Activated CD8-positive, alpha-beta memory T cell treated with anti-CD3 and anti-CD28 coated beads, Interleukin-2, amount 50 U/mL, for 1 hour (primary cell): ENCODE measurements around the gene CELA2A.
"Not testable (repeated sequence)": the region's sequence is repeated elsewhere in the genome, so short reads cannot be mapped to it uniquely, and the experiment has no call there.

ENCODE experiments used
- DNase-seq: peaks from one replicate; pipeline ENCODE4 v3.0.0-alpha.2; 2020; ENCODE audit errors: extremely low read depth

Gene CELA2A

DNA sequence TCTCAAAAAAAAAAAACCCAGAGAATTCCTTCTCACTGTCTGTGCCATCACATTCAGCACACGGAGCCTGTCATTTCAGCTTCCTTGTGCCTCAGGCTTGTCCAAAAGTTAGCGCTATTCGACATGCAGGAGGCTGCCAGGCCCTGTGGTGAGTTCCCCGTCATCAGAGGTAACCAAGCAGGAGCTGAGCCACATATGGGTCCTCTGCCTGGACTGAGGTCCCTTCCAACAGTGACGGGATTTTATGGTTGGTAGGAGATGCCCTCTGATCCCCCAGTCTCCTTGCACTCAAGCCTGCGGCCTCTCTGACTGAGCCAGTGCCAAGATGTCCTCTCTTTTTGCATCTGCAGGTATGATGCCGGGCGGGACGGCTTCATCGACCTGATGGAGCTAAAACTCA lies 31.0 kb upstream of the CELA2A start:
- DNase-seq = no peak

DNA sequence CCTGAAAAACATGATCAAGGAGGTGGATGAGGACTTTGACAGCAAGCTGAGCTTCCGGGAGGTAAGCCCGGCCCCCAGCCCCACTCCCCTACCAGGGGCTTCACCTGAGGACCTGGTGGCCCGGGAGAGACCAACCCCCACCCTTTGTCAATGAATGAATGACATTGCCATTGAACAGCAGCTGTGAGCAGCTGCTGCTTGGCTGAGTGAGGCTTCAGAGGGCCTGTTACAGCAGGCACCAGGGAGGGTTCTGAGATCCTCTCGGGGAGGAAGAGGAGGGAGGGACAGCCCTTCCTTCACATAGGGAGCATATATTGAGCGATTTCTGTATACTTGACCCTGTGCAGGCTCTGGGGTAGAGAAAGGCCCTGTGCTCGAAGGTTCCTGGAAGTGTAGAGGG lies 30.6 kb upstream of the CELA2A start:
- no peak for DNase-seq

DNA sequence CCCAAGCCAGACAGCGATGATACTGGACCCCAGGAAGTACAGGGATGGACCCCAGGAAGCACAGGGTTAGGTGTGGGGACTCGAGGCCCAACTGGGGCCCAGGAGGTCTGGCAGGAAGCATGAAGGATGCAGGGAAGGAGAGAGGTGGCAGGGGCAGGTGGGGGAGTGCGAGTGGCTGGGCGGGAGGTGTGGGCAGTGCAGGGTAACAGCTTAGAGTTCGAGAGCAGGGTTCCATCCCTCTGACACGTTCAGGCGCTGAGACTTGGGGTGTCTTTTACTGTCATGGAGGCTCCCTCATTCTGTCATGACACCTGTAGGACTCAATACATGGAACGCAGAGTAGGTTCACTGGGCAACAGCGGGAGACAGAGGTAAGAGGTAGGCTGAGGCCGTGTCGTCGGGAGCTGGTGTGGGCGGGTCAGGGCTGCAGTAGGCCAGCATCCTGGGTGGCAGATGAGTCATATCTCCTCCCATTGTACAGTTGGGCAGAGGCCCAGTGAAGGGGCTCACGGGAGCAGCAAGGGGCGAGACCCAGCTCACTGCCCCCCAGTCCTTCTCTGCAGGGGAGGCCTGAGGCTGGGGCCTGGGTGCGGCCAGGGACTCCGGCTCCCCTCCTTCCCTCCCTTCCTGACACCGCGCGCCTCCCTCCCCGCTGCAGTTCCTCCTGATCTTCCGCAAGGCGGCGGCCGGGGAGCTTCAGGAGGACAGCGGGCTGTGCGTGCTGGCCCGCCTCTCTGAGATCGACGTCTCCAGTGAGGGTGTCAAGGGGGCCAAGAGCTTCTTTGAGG lies 29.8 kb upstream of the CELA2A start:
- no peak for DNase-seq

DNA sequence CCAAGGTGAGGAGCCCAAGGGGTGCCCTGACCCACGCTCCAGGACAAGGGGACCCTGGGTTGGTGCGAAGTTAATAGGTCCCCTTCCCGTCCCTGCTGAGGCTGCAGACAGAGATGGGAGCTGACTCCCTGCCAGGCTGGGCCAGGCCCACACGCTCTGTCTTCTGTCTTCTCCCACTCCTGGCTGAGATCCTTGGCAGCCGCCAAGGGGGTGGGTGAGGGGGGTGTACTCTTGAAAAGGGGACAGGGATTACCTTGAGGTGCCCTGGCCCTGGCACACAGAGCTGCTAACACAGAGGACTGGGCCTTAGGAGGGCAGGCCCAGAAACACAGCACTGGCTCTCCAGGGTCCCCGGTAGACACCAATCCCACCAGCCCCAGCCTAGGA lies 29.3 kb upstream of the CELA2A start:
- no peak for DNase-seq

DNA sequence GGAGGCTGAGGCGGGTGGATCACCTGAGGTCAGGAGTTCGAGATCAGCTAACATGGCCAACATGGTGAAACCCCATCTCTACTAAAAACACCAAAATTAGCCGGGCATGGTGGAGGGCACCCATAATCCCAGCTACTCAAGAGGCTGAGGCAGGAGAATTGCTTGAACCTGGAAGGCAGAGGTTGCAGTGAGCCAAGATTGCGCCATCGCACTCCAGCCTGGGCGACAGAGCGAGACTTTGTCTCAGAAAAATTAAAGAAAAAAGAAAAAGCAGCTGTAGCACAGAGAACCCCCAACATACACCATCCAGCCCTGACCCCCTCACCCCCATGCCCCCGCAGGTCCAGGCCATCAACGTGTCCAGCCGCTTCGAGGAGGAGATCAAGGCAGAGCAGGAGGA lies 28.3 kb upstream of the CELA2A start:
- DNase-seq = not testable (repeated sequence)

DNA sequence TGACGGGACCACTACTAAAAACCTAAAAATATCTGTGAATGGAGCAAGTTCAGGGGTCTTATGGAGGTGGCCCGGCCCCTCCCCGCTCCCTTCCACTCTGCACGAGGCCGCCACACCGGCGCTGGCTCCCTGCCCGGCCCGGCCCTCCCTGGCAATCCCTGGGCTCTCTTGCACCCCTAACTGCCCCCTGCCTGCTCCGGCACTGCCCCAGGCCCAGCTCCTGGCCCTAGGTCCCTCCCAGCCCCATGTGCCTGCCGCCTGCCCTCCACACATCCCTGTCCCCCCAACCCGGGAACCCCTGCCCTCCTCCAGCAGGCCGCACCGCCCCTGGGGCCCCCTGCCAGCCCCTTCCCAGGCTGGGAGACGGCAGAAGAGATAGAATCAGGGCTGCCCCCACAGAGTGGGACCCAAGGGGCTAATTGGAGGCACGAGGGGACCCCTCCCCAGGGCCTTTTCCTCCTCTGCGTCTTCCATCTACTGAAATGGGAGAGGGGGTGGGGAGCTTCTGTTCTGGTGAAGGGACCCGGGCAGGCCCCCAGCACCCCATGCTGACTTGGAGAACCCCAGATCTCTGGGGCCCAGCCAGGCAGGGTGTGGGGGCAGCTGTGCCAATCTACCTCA lies 27.6 kb upstream of the CELA2A start:
- DNase-seq = no peak

DNA sequence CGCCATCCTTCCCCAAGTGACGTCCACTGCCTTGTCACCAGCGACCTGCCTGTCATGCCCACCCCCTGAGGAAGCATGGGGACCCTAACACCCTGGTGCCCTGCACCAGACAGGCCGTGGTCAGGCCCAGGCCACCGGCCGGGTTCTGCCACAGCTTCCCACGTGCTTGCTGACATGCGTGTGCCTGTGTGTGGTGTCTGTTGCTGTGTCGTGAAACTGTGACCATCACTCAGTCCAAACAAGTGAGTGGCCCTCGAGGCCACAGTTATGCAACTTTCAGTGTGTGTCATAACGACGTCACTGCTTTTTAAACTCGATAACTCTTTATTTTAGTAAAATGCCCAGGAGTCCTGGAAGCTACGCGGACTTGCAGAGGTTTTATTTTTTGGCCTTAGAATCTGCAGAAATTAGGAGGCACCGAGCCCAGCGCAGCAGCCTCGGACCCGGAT lies 26.8 kb upstream of the CELA2A start:
- DNase-seq = no peak

DNA sequence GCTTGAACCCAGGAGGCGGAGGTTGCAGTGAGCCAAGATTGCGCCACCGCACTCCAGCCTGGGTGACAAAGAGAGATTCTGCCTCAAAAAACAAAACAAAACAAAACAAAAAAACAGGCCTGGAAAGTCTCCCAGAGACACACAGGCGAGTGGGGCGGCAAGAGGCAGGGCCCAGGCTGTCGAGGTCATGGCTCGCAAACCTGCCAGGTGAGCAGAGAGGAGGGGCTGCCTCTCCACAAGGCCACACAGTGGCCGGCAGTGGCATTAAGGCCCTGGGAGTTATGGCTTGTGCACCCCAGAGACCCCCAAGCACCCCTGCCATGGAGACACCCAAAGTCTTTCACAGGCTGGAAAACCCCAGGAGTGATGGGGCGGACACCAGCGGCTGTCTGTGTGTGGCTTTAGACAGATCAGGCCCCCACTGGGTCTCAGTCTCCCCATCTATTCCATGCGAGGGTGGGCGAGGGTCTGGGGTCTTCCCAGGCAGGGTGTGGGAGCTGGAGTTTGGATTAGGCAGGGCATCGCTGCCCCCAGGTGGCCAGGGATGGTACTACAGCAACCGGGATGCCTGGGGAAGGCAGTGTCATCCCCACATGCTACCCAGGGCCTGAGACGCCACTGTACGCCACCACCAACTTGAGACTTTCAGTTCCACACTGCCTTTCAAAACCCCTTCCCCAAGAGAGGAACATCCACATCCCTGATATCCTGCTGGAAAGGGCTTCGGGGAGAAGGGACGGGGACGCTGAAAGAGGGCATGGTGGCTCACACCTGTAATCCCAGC lies 25.6 kb upstream of the CELA2A start:
- no peak for DNase-seq

DNA sequence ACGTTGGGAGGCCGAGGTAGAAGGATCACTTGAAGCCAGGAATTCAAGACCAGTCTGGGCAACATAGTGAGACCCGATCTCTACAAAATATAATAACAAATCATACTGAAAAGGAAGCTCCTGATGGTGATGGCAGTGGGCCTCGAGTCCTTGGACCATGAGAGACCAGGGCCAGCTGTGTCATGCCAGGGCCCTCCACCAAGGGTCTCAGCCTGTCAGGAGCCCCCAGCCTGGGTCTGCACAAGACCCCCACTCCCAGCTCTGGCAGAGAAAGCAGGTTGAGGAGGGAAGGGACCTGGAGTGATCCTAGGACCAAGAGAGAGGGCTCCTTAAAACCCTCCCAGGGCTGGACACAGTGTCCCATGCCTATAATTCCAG lies 25.0 kb upstream of the CELA2A start:
- DNase-seq = no peak

DNA sequence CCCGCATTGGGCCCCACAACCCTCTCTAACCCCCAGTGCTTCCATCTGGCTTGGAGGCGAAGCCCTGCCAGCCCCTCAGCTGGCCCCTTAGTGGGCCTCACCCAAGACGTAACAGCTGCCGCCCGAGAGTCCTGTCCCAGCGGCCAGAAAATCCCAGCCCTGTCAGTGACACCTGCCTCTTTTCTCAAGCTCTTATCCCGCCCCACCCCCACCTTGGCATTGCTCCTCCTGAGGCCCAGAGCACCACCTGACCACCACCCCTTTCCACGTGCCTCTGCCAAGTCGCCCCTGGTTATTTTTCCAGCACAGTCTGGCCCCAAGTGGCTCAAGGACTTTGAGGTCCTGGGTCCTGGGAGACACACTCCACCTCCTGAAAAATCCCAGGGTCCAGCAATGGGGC lies 24.2 kb upstream of the CELA2A start:
- no peak for DNase-seq

DNA sequence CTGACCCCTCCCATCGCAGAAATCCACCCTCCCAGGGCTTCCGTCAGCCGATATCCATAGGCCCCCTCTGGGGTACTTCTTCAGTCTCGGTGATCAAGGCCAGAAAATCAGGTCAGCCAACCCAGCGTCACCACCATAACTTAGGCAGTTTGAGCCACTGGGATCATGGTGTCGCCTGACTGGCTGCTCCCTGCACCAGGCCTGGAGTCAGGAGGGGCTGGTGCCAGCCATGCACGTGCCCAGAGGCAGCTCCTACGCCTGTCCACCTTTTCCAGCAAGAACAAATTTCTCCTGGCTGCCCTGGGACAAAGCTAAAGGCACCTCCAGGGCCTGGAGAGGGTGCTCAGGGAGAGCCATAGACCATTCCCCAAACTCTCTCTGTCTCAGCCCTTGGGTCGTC lies 23.1 kb upstream of the CELA2A start:
- DNase-seq = no peak

DNA sequence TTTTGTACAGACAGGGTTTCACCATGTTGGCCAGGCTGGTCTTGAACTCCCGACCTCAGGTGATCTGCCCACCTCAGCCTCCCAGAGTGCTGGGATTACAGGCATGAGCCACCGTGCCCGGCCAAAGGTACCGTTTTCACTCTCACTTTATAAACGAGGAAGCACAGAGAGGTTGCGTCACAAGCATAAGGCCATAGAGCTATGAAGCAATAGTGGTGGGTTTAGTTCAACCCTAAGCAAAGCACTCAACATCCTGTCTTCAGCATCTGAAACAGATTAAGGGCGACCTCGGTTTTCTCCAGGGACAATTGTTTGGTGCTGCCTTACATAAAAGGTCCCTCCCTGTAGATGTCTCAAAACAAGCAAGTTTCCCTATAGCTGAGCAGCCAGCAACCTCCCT lies 21.8 kb upstream of the CELA2A start:
- DNase-seq = not testable (repeated sequence)

DNA sequence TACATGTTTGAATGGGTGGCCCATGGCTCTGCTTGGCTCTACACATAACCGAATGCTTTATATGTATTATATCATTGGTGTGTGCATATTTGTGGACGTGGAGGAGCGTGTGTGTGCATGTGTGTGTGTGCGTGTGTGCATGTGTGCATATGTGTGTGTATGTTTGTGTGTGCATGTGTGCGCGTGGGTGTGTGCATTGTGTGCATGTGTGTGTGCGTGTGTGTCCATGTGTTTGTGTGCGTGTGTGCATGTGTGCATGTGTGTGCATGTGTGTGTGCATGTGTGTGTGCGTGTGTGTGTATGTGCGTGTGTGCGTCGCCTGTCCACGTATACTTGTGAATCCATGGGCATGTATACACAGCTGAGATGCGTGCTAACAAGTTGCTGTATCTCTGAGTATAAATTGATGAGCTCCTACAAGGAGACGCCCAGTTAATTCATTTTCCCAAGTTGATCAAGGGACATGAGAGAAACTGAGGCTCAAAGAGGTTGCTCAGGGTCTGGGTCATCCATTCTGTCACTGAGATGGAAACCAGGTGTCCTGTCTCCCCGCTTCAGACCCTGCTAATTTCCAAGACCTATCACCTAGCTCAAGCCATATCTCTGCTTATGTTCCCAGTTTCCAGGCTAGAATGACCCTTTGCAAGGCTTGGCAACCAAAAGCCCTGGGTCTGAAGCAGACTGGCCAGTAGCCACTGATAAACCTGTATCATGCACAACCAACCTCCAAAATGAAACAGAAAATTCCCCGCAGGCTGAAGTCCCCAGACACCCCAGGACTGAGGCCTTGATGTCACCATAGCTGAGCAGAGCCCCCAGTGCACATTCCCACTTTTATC lies 21.1 kb upstream of the CELA2A start:
- DNase-seq = no peak

DNA sequence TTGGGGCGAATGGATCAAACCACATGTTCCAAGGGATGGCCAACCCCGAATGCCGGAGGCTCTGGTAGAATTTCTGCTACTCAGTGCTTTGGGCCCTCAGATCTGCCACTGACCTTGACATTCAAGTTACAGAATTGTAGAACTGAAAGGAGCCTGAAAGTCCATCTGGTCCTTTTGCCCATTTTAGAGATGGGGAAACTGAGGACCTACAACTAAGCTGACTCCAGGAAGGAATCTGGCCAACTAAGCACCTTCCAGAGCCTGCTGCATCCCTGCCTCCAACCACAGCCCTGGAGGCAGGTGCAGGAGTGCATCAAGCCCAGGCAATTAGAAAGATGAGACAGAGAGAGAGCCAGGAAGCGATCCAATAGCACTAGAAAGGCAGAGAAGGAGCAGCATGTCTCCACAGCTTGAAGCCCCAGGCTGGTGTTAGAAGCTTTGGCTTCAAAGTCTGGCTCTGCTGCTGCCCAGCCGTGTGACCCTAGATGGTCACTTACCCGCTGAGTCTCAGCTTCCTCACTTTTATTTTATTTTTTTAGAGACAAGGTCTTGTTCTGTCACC lies 19.6 kb upstream of the CELA2A start:
- DNase-seq = no peak

DNA sequence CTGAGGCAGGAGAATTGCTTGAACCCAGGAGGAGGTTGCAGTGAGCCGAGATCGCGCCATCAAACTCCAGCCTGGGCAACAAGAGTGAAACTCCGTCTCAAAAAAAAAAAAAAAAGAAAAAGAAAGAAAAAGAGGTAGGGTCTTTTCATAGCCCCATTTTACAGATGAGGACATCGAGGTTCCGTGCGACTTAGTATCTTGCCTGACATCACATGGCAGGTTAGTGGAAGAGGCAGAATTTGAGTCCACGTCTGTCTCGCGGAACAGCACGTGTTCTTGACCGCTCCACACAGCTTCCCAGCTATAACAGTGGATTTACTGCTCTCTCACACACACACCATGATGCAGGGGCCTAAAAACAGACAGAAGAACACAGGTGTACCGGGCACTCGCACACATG lies 17.2 kb upstream of the CELA2A start:
- DNase-seq = no peak

DNA sequence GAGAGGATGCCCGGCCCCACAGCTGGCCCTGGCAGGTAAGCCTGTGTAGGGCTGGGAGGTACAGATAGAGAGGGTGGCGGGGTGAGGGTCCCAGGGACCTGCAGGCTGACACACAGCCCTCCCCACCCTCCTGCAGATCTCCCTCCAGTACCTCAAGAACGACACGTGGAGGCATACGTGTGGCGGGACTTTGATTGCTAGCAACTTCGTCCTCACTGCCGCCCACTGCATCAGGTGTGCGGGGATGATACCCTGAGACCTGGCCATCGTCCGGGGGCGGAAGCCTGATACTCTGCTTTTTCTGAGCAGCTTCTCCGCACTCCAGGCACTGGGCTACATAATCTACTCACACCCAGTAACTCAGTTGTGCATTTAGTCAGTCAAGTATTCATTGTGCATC lies 16.2 kb upstream of the CELA2A start:
- DNase-seq = no peak

DNA sequence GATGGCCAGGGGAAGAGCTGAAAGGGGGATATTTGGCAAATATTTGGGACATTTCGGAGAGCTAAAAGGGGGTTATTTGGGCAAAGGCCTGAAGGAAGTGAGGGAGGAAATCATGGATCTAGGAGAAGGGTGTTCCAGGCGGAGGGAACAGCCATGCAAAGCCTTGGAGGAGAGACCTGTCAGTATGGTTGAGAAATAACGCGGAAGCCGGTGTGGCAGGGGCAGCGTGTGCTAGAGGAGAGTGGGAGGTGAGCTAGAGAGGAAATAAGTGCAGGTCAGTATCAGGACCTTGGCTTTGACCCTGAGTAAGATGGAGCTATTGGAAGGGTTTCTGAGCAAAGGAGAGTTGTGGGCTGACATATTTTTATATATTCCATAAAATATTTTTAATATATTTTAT lies 15.3 kb upstream of the CELA2A start:
- DNase-seq = no peak

DNA sequence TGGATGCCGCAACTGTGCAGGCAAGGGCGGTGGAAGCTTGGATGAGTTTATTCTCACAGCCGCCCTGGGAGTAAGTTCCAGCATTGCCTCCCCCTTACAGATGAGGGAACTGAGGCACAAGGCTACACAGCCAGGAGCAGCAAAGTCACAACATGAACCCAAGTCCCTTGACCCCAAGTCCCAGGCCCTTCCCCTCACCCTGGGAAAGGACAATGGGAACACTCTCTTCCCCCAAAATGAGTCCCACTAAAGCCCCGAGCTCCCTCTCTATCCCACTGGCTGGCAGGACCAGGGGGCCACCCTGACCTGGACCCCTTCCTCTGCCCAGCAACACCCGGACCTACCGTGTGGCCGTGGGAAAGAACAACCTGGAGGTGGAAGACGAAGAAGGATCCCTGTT lies 14.4 kb upstream of the CELA2A start:
- DNase-seq = no peak

DNA sequence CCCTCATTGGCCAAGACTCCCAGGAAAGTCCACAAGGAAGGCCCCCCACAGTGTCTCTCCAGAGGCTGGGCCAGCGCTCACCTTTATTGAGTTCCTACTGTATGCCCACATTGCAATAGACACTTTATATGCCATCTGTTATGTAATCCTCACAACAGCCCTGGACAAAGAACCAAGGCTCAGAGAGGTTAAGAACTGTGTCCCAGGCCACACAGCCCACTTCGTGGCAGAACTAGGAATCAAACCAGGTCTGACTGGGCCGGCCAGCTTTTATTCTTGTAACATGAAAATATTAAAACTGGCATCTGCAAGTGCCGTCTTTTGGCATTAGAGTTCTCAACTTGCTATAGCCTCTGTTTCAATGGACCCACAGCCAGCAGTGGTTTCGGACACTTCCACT lies 13.8 kb upstream of the CELA2A start:
- DNase-seq = no peak

DNA sequence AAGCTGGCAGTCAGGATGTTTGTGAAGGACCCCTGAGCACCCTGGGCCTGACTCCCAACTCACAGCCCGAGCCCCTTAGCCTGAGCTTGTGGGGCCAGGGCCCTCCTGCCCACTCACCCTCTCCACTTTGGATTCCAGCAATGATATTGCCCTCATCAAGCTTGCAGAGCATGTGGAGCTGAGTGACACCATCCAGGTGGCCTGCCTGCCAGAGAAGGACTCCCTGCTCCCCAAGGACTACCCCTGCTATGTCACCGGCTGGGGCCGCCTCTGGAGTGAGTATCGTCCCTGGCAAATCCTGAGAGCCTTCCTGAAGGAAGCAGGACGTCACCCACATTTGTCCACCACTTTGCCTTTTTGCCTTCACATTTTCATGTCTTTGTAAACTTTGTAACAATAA lies 13.3 kb upstream of the CELA2A start:
- DNase-seq = no peak

DNA sequence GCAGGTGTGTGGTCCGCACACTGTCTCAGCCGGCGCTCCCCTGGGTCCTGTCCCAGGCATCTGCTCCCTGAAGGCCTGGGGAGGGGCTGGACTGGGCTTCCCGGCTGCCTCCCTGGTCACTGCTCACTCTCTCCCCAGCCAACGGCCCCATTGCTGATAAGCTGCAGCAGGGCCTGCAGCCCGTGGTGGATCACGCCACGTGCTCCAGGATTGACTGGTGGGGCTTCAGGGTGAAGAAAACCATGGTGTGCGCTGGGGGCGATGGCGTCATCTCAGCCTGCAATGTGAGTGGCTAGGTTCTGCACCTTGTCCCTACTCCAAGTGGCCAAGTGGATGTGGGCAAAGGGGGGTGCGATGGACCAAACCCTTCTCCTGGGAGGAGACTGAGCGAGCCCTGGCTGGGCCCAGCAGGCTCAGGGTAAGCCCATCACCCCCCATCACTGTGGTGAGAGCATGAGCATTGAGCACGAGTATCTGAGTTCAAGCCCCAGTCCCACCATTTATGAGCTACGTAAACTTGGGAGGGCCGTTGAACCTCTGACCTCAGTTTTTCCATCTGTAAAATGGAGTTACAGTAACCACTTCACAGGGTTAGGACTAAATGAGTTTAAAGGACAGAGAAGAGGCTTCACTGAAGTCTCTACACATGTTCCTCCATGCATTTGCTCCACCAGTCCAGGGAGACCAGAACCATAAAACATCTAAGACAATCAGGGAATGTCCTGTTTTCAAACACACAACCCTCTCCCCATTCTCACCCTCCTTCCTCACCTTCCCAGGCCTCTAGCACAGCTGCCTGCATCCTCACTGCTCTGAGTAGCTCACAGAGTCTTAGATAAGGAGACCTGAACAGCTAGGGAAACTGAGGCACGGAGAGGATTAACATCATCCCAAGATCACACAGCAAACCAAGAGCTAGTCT lies 11.8 kb upstream of the CELA2A start:
- no peak for DNase-seq
